ENCODE measurements around the gene HMGCLL1.

DNA sequence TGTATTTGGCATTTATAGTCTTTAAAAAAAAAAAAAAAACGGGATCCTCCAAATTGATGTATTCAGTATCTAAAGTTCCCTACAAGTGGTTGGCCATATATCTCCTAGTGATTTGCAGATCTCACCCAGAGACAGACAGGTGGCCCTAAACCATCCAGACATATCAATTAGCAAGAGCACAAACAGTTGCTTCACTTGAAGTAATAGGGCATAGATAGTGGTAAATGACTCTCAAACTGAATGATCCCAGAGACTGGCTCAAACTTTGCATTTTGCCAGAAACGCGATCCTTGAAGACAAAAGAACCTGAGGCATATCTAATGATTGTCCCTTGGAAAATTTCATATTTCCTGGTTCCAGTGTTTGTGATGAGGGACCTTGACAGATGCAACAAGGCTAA lies 54.6 kb downstream of the HMGCLL1 start:
- TF ChIP-seq CTCF (conservative IDR thresholded peaks at IDR 0.05; ENCODE audit: low read length), result no peak
- TF ChIP-seq EZH2phosphoT487 (IDR thresholded peaks at IDR 0.05; ENCODE audit: borderline replicate concordance), result no peak

Measured in Loucy (cell line).